NOMO-1 treated with DMSO at 0.1 percent for 48 hours (cell line): ENCODE data around the gene CFAP97.
"Not testable (repeated sequence)": the region's sequence is repeated elsewhere in the genome, so short reads cannot be mapped to it uniquely, and the experiment has no call there.

Experiments used
- DNase-seq: peaks from one replicate; lab custom pipeline; 2025; ENCODE audit not compliant: unreplicated experiment; lab: John Stamatoyannopoulos, UW

The CFAP97 gene

DNA sequence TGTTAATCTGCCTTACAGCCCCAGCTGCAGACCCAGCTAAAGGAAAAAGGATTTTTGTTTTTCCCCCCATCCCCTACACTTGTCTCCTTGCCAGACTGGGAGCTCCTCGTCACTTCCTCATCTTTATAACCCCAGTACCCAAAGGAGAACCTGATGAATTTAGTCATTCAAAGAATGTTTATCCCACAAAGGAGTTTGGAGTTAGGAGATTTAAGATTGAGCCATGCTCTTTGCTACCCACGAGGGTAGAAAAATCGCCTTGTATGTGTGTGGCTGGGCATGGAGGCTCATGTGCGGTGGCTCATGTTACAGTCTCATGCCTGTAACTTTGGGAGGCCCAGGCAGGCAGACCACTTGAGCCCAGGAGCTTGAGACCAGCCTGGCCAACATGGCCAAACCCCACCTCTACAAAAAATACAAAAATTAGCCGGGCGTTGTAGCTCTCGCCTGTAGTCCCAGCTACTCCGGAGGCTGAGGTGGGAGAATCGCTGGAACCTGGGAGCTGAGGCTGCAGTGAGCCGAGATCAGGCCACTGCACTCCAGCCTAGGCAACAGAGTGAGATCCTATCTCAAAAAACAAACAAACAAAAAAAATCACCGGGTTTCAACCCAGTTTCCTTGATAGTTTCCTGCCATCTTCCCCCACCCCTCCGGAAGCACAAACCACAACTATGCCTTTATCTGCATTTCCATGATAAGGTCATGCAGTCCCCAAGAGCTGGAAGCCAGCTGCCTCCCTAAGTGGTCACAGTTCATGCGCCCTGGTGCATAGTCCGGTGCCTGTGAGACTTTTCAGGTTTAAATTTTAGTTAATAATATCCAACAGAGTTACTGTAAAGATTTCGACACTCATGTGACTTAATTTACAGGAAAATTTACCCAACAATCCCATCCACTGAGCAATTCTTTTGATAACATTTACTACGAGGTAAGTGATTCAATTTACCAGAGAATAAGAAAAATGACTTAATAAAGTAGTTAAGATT lies 1.5 kb downstream of the CFAP97 start:
- no peak for DNase-seq

DNA sequence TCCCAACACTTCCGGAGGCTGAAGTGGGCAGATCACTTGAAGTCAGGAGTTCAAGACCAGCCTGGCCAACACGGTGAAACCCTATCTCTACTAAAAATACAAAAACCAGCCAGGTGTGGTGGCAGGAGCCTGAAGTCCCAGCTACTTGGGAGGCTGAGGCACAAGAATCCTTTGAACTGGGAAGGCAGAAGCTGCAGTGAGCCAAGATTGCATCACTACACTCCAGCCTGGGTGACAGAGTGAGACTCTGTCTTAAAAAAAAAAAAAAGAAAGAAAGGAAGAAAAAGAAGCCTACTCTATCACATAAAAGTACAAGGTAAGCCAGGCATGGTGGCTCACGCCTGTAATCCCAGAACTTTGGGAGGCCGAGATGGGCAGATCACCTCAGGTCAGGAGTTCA lies 5.6 kb downstream of the CFAP97 start:
- DNase-seq: not testable (repeated sequence)

DNA sequence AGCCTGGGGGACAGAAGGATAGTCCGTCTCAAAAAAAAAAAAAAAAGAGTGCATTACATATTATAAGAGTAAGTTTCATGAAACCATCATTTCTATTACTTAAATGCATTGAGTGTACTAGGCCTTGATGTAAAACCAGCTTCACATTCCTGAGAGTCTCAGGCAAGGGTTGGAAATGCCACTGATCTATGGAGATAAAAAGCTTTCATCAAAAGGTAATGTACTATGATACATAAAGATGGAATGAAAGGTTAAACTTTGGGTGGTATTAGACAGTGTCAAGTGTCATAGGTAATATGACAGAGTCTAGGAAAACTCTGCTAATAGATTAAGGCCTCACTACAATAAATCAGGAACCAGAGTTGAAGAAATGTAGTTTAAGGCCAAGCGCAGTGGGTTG lies 7.4 kb downstream of the CFAP97 start:
- DNase-seq: no peak

DNA sequence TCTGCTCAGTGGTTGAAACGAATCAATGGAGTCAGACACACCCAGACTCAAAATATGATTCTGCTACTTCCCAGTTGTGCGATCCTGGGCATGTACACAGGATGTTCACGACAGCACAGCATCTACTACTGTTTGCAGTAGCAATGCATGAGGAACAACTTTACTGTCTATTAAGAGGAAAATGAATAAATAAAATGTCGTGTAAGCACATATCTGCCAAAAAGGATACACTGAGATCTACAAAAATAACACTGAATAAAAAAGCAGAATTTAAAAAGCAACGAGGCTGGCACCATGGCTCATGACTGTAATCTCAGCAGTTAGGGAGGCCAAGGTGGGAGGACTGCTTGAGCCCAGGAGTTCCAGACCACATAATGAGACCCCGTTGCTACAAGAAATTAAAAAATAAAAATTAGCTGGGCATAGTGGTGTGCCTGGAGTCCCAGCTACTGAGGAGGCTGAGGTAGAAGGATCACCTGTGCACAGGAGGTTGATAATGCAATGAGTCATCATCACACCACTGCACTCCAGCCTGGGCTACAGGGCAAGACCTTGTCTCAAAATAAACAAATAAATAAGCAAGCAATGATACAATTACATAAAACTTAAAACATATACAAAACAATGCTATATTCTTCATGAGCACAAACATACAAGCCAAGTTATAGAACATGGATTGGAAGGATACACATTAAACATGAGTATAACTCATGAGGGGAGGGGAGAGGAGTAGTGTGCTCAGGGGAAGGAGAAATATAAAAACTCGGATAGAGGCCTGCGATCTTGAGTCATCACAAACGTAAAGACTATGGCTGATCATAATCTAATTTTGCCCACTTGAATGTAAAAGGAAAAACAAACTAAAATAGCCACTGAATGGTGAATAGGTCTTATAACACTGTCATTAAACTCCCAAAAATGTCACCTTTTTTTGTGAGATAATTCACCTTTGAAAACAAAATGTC lies 8.6 kb downstream of the CFAP97 start:
- no peak for DNase-seq

DNA sequence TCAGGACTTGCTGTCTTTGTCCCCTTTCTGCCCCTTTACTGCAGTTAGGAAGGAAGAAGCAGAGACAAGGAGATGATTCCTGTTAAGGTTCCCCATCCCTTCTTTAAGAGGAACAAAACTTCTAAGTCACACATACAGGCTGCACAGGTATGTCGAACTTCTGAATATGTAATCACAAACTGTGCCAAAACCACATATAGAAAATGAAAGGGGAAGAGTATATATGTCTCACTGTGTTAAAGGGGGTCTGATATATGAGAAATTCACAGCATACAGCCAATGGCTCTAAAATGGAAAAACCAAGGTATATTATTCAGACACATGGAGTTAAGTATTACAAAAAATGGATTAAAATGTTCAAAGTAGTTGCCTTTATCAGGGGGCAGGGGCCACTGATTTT lies 11.7 kb downstream of the CFAP97 start:
- DNase-seq: peak; percentile 5

DNA sequence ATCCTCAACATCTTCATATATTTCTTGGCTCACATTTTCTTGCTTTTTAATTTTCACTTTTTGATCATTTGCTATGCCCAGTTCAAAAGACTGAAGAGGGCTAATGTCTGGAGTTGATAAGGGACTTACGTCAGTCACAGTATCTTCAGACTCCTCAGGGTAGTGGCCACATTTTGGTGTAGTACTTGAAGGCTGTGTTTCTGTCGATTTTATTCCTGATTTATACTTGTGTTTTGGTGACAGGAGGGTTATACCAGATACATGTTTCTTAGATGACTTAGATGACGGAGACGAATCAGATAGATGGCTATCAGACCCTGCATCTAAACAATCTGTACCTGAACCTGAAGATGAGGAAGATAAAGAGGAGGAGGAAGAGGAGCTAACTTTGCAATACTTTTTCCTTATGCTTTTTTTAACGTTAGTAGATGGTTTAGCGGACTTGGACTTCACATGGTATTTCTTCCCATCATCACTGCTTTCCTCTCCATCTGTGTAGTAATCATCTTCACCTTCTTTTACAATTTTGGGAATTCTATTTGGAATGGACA lies 13.4 kb downstream of the CFAP97 start:
- no peak for DNase-seq

DNA sequence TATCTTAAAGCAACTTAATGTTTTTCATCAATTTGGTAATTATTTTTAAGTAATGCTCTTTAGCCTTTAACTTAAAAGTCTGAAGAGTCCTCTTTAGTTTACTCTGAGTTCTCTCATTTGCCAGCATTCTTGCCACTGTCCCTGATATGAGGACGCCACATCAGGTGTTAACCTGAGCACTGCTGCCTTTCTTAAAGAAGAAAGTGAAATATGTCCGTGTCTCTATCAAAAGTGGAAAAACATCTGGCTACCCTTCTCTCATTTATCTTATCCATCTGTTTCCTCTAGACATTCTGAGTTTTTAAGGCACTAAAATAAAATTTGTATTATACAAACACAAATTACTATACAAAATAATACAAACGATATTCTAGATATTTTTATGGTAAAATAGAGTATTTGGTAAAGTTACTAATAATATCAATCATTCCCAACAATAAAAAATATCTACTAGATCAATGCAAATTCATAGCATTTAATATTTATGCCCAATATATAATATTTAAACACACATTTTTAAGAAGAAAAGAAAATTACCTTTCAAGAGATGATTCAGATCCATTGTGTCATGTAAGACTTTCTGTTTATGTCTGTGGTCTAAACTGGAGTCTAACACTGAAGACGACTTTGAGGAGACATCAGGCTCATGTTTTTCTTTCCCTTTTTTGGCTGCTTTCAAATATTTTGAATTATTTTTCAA lies 14.0 kb downstream of the CFAP97 start:
- no peak for DNase-seq

DNA sequence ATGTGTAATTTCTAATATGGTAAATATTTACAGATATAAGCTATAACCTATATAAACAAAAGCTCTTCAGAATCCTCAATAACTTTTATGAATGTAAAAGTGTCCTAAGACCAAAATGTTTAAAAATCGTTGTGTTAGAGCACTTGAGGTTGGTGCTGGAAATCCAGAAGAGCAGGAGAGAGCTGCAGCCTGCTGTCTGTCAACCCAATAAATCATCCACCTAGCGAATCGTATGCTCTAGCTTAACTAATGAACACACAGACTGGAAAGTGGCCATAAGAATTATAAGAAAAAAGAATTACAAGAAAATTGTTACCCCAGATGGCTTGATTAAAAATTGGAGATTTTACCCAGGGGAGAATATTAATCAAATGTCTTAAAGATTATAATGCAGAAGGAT lies 17.0 kb downstream of the CFAP97 start:
- no peak for DNase-seq

DNA sequence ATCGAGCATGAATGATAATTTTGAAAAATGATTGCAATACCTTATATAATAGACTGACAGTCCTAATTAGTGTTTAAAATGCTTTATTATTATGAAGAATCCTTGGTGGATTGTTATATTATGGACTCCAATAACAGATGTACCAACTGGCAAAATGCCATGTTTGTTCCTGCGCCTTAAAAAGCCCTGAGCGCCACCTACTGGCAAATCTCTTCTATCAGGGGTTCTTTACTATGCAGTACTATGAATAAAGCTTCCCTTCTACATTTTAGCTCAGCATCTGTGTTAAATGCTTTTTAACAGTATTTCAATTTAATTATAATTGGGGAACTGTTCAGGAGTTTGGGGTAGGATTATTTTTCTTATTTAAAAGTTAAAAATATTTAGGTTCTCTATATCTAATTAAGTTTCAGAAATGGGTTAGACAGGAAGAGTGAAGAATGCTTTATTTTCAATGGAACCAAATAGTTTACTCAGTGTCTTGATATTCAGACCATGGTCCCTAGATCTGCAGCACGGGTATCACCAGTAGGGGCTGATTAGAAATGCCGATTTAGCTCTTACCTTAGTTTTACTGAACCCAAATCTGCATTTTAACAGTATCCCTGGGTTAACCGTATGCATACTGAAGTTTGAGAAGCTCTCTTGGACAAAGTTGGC lies 20.0 kb downstream of the CFAP97 start:
- peak; percentile 80 for DNase-seq

DNA sequence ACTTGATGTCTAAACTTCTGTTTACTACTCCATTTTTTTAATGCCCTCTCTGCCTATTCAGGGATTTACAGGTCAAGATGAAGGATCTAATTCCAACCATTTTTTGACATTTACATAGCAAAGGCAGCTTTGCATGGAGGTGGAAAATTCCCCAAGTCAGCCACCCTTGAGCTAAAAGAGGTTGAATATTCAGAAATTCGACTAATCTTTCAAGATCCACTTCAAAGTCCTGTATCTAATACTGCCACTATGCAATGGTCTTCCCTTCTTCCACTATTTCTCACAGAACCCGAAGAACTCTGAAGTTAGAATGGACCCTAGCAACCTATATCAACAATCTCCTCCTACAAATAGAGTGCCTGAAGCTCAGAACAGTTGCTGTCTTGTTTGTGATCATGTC lies 21.6 kb downstream of the CFAP97 start:
- DNase-seq: no peak

DNA sequence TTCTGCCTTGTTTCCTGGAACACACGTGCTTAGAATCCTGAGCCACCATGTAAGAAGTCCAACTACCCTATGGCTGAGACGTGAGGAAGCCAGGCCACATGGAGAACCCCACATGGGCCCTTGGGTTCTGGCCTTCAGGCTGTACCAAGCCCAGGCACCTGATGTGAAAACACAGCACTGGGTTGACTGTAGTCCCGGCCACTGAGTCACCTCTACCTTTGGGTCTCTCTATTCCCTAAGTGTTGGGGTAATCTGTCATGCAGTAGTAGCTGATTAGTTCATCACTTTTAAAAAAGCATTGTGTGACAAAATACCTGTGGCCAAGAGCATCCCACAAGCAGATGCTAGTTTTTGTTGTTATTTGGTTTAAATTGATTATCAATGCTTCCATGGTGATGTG lies 24.3 kb downstream of the CFAP97 start:
- no peak for DNase-seq

DNA sequence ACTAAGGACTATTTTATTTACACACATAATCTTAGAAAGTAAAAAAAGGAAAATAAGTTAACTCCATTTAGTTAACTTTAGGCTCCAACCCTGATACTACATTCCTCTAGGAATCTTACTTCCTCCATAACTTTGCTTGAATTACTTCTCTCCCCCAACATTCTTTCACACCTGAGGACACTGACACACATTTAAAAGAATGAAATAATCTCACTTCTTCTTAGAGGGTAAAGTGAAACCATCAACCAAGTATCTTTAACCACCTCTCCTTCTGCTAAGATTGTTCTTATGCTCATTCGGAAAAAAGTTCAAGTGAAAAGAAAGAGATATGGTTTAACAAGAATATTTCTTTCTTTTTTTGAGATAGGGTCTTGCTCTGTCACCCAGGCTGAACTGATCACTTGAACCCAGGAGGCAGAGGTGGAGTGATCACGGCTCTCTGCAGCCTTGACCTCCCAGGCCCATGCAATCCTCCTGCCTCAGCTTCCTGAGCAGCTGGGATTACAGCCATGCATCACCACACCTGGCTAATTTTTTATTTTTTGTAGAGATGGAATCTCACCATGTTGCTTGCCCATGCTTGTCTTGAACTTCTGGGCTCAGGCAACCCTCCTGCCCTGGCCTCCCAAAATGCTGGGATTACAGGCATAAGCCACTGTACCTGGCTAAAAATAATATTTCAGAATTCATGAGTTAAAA lies 32.3 kb downstream of the CFAP97 start:
- no peak for DNase-seq

DNA sequence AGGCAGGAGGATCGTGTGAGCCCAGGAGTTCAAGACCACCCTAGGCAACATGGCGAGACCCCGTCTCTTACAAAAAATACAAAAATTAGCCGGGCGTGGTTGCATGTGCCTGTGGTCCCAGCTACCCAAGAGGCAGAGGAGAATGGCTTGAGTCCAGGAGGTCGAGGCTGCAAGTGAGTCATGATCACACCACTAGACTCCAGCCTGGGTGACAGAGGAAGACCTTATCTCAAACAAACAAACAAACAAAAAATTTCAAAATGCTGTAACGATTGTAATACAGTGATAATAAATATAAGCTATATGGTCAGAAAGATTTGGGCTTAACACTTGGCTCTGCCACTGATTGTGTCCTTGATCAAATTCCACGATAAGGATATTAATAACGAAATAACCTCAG lies 36.6 kb downstream of the CFAP97 start:
- no peak for DNase-seq

DNA sequence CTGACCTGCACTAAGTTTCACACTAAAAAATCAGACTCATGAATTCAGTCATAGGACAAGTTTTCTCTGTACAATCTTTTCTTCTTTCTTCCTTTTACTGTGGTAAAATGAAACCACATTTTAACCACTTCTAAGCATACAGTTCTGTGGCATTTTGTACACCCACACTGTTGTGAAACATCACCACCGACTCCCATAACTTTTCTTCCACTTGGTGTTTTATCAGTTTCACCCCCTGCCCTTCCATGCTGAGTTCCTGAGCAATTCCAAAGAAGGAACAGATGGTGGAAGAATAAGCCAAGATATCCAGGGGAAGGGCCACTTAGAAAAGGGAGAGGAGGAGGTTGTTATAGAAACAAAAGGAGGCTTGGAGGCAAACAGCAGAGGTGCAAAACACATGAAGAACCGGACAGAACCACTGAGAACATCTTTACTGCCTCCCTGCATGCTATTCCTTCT lies 38.2 kb downstream of the CFAP97 start:
- peak; percentile 42 for DNase-seq

DNA sequence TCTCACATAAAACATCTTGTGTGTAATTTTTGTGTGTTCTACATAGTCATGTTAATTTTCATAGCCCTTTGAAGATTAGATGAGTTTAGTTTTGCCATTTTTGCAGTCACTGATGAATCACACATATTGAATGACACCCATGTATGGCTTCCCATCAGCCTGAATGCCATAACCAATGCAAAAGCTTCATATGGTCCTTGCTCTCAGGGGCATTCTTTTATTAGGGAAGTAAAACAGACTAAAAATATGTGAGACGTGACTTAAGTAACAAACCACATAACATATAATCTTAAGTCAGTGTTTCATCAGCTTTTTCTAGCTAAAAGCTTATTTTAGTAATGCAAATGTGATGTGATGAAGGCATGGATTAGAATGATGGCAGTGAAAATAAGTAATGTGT lies 52.5 kb downstream of the CFAP97 start:
- DNase-seq: no peak

DNA sequence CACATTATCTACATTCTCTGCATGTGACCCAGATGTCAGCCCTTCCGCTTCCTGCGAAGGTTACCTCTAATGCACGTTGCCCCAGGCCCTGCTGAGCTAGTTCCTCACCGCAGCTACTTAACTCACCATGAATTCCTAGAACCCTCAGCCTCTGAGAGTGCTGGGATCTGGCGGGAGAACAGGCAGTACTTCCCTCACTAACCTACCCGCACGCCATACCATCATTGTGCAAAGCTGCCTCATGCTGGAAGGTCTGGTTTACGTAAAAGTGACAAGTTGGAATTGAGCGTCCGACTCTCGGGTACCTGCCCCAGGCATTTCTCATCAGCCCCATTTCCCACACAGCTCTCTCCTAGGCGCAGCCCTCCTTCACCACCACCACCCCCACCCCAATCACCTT lies 54.4 kb downstream of the CFAP97 start:
- DNase-seq: no peak

DNA sequence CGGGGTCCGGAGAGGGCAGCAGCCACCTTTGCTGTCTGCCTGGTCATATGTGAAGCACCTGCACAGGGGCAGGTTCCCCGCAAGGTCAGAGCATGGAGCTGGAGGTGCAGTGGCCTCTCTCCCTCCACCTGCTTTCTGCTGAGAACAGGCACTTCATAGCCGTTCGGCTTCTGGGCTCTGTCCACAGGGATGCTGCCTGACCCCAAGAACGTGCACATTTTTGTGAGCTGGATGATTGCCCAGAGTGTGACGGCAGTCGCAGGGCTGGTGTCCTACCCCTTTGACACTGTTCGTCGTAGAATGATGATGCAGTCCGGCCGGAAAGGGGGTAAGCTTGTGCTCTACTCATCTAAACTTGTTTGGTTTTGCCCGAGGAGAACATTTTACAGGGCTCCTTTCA lies 58.2 kb downstream of the CFAP97 start:
- no peak for DNase-seq

DNA sequence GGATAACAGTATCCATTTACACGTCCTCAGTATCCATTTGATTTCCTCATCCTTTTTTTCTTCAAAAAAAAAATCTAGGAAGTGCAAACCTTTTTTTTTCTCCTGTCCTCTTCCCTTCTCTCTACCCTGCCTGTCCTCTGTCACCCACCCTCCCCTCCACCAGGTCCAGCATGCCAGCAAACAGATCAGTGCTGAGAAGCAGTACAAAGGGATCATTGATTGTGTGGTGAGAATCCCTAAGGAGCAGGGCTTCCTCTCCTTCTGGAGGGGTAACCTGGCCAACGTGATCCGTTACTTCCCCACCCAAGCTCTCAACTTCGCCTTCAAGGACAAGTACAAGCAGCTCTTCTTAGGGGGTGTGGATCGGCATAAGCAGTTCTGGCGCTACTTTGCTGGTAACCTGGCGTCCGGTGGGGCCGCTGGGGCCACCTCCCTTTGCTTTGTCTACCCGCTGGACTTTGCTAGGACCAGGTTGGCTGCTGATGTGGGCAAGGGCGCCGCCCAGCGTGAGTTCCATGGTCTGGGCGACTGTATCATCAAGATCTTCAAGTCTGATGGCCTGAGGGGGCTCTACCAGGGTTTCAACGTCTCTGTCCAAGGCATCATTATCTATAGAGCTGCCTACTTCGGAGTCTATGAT lies 59.1 kb downstream of the CFAP97 start:
- no peak for DNase-seq

DNA sequence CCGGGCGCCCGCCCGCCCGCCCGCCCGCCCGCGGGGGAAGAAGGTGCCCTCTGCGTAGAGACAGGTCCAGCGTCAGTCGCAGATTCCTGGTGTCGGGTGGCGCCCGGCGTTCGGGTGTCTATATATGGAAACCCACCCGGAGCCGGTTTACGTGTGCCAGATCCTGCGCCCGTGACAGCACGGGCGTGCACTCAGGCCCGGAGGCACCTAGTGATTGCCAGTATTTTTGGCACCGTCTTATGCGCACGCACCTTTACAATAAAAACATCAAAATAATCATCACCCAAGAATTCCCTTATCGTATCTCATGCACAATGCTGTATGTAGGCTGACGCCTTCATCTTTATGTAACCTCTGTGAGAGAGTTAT lies 60.2 kb downstream of the CFAP97 start:
- DNase-seq: no peak
